CD4-positive, alpha-beta T cell treated with Interleukin-2 at 100 ng/mL for 4 hours (primary cell): Measurements from ENCODE around the gene CCDC85B.

ENCODE experiments used
- DNase-seq: peaks from one replicate; pipeline ENCODE4 v3.0.0-alpha.2; 2020; ENCODE audit warnings: low spot score

Gene CCDC85B

DNA sequence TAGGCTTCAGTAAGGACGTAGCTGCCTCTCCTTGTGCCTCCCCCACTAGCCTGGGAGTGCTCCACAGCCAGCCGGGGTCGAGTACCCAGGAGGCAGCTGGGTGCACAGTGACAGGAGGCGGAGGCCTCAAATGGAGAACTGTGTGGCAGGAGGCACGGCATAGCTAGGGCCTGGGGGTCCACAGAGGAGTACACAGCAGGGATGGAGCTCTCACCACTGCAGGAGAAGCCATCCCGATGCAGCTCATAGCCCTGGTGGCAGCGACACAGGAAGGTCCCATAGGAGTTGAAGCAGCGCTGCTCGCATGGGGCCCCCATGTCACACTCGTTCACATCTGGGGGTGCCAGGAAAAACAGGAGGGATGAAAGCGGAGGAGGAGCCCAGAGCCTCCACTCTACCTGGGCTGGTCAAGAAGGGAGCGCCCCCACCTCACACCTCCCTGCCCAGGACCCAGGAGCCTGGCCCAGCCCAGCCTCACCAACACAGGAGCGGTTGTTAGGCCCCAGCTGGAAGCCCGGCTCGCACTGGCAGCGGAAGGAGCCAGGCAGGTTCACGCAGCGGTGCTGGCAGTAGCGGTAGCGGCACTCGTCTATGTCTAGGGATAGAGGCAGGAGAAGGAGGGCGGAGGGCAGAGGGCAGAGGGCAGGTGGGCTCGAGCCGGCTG, 20.7 kb upstream of the CCDC85B start:
- no peak for DNase-seq

- DNase-seq = no peak
These were observed 20.2 kb upstream of the CCDC85B start for GRCh38 chr11:65870307-65870658.

GRCh38 chr11:65870706-65871681, 19.5 kb upstream of the CCDC85B start:
- DNase-seq = no peak

- no peak for DNase-seq
These were observed 18.5 kb upstream of the CCDC85B start for GRCh38 chr11:65871811-65872548.

- DNase-seq = no peak
These were observed 17.7 kb upstream of the CCDC85B start, which contains the start of gene EFEMP2 for GRCh38 chr11:65872586-65873317. Gene EFEMP2 (minus strand): TSS chr11:65872800. CDS start chr11:65872354, 446 bp downstream.

DNA sequence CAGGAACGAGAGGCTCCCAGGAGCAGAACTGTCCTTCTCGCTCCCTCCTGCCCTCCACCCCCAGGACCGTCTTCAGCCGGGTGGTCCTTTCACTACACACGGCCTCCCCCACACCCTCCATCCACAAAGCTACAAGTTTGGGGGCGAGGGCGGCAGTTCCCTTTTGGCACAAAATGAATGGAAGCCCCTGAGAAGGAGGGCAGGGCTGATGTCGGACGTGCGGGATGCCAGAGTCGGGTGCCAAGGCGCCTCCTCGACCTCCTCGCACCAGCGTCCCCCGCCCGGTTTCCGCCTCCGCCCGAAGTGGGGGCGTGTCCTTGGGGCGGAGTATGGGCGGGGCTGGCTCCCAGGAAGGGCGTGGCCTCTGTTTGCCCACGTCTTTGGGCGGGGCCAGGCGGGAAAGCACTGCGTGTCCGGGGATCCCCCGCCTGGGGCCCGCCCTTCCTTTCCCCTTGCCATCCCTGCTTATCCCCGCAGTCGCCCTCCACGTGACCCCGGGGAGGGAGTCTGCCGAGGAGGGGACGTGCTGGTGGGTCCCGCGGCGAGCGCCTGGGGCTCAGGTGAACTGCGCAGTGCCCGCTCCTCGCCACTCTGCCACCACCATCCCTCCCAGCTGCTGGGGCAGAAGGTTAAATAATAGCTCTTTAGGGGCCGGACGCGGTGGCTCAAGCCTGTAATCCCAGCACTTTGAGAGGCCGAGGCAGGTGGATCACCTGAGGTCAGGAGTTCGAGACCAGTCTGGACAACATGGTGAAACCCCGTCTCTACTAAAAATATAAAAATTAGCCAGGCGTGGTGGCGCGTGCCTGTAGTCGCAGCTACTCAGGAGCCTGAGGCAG, 16.9 kb upstream of the CCDC85B start:
- DNase-seq = peak; percentile 95

DNA sequence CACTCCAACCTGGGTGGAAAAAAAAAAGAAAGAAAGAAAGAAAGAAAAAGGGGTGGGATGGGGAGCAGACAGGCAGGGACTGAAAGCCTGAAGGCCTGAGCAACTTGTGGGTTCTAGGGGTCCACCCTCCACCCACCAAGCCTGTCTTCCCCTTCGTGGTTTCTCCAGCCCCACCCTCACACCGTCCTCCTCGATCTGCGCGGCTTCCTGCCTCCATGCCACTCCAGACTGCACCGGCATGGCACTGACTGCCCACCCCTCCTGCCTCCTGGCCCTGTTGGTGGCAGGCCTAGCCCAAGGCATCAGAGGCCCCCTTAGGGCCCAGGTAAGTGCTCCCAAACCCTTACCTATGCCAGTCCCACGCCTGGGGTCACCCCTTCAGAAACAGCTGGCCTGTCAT, 10.9 kb upstream of the CCDC85B start, which contains the start of gene CTSW:
CTSW (plus strand) TSS at position 221 of the 400 bp plus-strand sequence; CDS start at position 239, 18 bp downstream.
- peak; percentile 54 for DNase-seq

DNA sequence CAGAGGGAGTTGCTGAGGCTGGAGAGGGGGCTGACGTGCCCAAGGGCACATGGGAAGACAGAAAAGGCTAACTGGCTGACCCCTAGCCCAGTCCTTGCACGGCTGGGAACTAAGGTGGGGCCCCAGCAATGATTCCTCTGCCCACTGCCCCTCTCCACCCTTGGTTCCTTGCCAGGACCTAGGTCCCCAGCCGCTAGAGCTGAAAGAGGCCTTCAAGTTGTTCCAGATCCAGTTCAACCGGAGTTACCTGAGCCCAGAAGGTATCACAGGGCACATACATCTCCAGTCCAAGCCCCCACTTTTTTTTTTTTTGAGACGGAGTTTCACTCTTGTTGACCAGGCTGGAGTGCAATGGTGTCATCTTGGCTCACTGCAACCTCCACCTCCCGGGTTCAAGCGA, 10.4 kb upstream of the CCDC85B start:
- DNase-seq = no peak

- no peak for DNase-seq
These were observed 9.5 kb upstream of the CCDC85B start for GRCh38 chr11:65880844-65881421.

GRCh38 chr11:65882120-65883057, 8.1 kb upstream of the CCDC85B start:
- no peak for DNase-seq

GRCh38 chr11:65883058-65883761, 7.3 kb upstream of the CCDC85B start:
- no peak for DNase-seq

GRCh38 chr11:65883786-65884715, 6.4 kb upstream of the CCDC85B start:
- DNase-seq = no peak

DNA sequence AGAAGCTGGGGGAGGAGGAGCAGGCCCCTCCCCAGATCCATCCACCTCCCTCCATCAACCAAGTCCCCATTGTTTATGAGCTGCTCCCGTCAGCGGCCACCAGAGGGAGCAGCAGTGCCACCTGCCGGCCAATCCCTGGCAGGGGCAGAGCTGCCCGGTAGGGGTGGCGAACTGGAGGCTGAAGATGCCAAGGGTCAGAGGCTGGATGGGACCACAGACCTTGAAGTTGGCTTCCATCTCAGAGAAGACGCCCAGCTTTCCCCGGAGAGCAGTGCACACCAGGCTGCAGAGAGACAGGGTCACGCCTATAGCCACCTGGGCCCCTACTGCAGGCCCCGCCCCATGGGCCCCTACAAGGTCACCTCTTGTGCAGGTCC, 5.8 kb upstream of the CCDC85B start:
- peak; percentile 86 for DNase-seq

GRCh38 chr11:65885231-65885630, 5.2 kb upstream of the CCDC85B start:
- no peak for DNase-seq

- DNase-seq = no peak
These were observed 4.5 kb upstream of the CCDC85B start for GRCh38 chr11:65885808-65886536.

DNA sequence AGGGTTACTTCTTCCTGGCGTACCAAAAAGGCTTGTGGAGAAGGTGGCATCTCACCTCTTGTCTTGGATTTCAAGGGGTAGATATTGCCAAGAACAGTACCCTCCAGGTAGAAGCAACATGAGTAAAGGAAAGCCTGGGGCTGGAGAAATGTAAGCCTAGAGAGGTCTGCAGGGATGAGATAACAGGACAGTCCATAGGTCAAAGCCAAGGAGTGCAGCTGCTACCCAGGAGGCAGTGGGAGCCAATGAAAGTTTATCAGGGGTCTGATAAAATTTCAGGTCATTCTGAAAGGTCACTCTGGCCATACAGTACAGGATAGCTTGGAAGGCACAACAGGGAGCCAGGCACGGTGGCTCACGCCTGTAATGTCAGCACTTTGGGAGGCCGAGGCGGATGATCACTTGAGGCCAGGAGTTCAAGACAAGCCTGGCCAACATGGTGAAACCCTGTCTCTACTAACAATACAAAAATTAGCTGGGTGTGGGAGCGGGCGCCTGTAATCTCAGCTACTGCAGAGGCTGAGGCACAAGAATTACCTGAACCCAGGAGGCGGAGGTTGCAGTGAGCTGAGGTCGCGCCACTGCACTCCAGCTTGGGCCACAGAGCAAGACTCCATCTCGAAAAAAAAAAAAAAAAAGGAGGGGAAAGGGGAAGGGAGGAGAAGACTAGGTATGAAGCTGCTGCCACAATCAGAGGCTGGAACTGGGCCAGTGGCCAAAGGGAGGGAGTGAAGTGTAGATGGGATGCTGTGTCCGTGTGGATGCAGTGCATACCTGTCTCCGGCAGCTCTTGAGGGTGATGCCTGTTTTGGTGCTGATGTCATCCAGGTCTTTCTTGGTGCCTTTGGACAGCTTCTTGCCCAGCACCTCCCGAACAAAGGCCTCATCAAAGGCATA, 3.4 kb upstream of the CCDC85B start:
- DNase-seq = no peak
